HG02885 (cell line): ENCODE measurements around the gene ANO8.
"Not testable (repeated sequence)": the region's sequence is repeated elsewhere in the genome, so short reads cannot be mapped to it uniquely, and the experiment has no call there.

ENCODE experiments used
- ATAC-seq: cut with Tn5 transposase; IDR thresholded peaks from one replicate; pipeline ENCODE4 v1.9.1; 2021; ENCODE audit warnings: mild to moderate bottlenecking; ENCODE audit not compliant: unreplicated experiment, poor library complexity

The ANO8 gene

GRCh38 chr19:17294051-17294891 is 40.4 kb downstream of the ANO8 start:
- no peak for ATAC-seq

GRCh38 chr19:17293605-17294004 is 41.0 kb downstream of the ANO8 start:
- ATAC-seq = no peak

- peak; percentile 77 for ATAC-seq
Measured at GRCh38 chr19:17292301-17293074, 42.2 kb downstream of the ANO8 start.

GRCh38 chr19:17289489-17289888 is 45.2 kb downstream of the ANO8 start:
- no peak for ATAC-seq

GRCh38 chr19:17286752-17287151 is 47.9 kb downstream of the ANO8 start:
- no peak for ATAC-seq

- no peak for ATAC-seq
Measured at GRCh38 chr19:17286263-17286662, 48.4 kb downstream of the ANO8 start.

GRCh38 chr19:17285415-17286135 is 49.1 kb downstream of the ANO8 start:
- ATAC-seq = no peak

GRCh38 chr19:17283504-17283996 is 51.1 kb downstream of the ANO8 start:
- ATAC-seq = no peak

- ATAC-seq = peak; percentile 73
Measured at GRCh38 chr19:17282488-17283125, 52.0 kb downstream of the ANO8 start.

- no peak for ATAC-seq
Measured at GRCh38 chr19:17281391-17282304, 53.0 kb downstream of the ANO8 start, which contains the start of gene ANKLE1. TSS of gene ANKLE1 (plus strand) at chr19:17281901. CDS start at chr19:17281921, 20 bp downstream.

- no peak for ATAC-seq
Measured at GRCh38 chr19:17279436-17279835, 55.2 kb downstream of the ANO8 start.

- ATAC-seq = no peak
Measured at GRCh38 chr19:17275441-17276175, 59.0 kb downstream of the ANO8 start.

GRCh38 chr19:17274892-17275291 is 59.8 kb downstream of the ANO8 start:
- not testable (repeated sequence) for ATAC-seq
